Prostate gland (tissue), 2 donors: ENCODE results near the gene COL4A2. TPM values are rescaled to one million over a fixed set of nuclear protein-coding genes. Genes with fewer than 3 reads are reported as not detected.

ENCODE experiments used
- DNase-seq: peaks from one replicate; pipeline ENCODE4 v3.0.0-alpha.2; 2019; ENCODE audit warnings: low spot score
- H3K27ac ChIP-seq, 2 donors: fragments of 200-600 bp; sonication (generic); 2 replicates each; pipeline ENCODE4 v1.5.1; 2017 to 2019
- H3K27me3 ChIP-seq: fragments of 200-600 bp; sonication (generic); replicated peaks from 2 replicates; pipeline ENCODE4 v1.5.1; 2019; ENCODE audit not compliant: insufficient read depth
- H3K36me3 ChIP-seq, 2 donors: fragments of 200-600 bp; sonication (generic); 1 replicate in 1 of 2; 2 replicates in 1 of 2; pipeline versions ENCODE4 v1.5.1 to v1.8.1; 2017 to 2019
- H3K4me1 ChIP-seq: fragments of 200-600 bp; sonication (generic); replicated peaks from 2 replicates; pipeline ENCODE4 v1.5.1; 2019
- H3K4me3 ChIP-seq, 2 donors: fragments of 200-600 bp; sonication (generic); 2 replicates each; pipeline ENCODE4 v1.5.1; 2017 to 2019
- H3K9me3 ChIP-seq: fragments of 200-600 bp; sonication (generic); 2 replicates; pipeline ENCODE4 v1.5.1; 2017
- CTCF ChIP-seq, 4 experiments: fragments of 200-600 bp in 2 of 4; fragments of 450-650 bp in 2 of 4; sonication (generic) in 2 of 4; IDR thresholded peaks; 1 replicate in 3 of 4; 2 replicates in 1 of 4; pipeline ENCODE4 v1.5.1; 2016 to 2019; ENCODE audit warnings: antibody characterized with exemption in 4 of 4, mild to moderate bottlenecking in 2 of 4, moderate library complexity in 2 of 4
- POLR2A ChIP-seq: fragments of 450-650 bp; IDR thresholded peaks from one replicate; pipeline ENCODE4 v1.6.1; 2016; ENCODE audit warnings: antibody characterized with exemption, mild to moderate bottlenecking
- POLR2AphosphoS5 ChIP-seq: sonication (generic); formaldehyde crosslinking; IDR thresholded peaks from one replicate; pipeline ENCODE4 v1.6.1; 2017; ENCODE audit warnings: antibody characterized with exemption
- WGBS: methylation state at CpG from one replicate; pipeline ENCODE4 v1.1.5; 2018; 5-methylcytosine and 5-hydroxymethylcytosine counted together
- intact Hi-C: fragments of 100-400 bp; cut with DNase I; formaldehyde crosslinking; loops from one replicate; pipeline ENCODE4 v1.14.2; 2022
- total RNA-seq, 2 donors: library from RNA; depleted of rRNA; stranded (reverse); fragments of >200 nt; gene quantifications; one replicate each; pipeline ENCODE4 v1.1.0, GENCODE V29; 2016

COL4A2 gene
- total RNA-seq, 2 donors from 2014 or later, result 82.8 to 193 TPM

- intact Hi-C loops, result loop anchor here (5.0 kb wide), 1 partner anchor 35 kb away; no protein-coding TSS in a partner anchor
- no peak for TF ChIP-seq CTCF (IDR thresholded peaks at IDR 0.05)
- no peak for TF ChIP-seq POLR2A
- TF ChIP-seq POLR2AphosphoS5, result no peak
- Histone ChIP-seq H3K9me3 (no peaks in the 10 kb centered on the region), H3K4me1 (peaks cover 2% of the 10 kb centered on the region), H3K36me3 (no peaks in the 10 kb centered on the region), H3K27ac (no peak overlapping the region), H3K4me3 (no peak overlapping the region), H3K27me3 (no peaks in the 10 kb centered on the region)
- 93% methylated on average over 23 of the region's 23 CpGs for WGBS
- DNase-seq, result no peak
Measured at GRCh38 chr13:110557610-110558305, 250.7 kb downstream of the COL4A2 start.

- Histone ChIP-seq H3K36me3 (no peaks in the 10 kb centered on the region), H3K27ac (peak overlapping the region; percentile 89 to 93), H3K9me3 (no peaks in the 10 kb centered on the region), H3K27me3 (no peaks in the 10 kb centered on the region), H3K4me3 (peak overlapping the region; percentile 1 to 59), H3K4me1 (peaks cover 2% of the 10 kb centered on the region)
- intact Hi-C loops, result loop anchor here (5.0 kb wide), 1 partner anchor 37 kb away; no protein-coding TSS in a partner anchor
- TF ChIP-seq CTCF (IDR thresholded peaks at IDR 0.05) (no peak), POLR2A (no peak), POLR2AphosphoS5 (no peak)
- 4% methylated on average over 15 of the region's 15 CpGs for WGBS
- no peak for DNase-seq
Measured at GRCh38 chr13:110559429-110559943, 252.4 kb downstream of the COL4A2 start.

GRCh38 chr13:110559986-110560385, 252.9 kb downstream of the COL4A2 start:
- no peaks in the 10 kb centered on the region for H3K36me3 ChIP-seq
- 21% methylated on average over 6 of the region's 6 CpGs for WGBS
- peak overlapping the region; percentile 89 to 93 for H3K27ac ChIP-seq
- no peaks in the 10 kb centered on the region for H3K27me3 ChIP-seq
- intact Hi-C loops, result loop anchor here (5.0 kb wide), 4 partner anchors 38 to 98 kb away; partner anchors contain the start of gene NAXD
- H3K9me3 ChIP-seq, result no peaks in the 10 kb centered on the region
- H3K4me1 ChIP-seq, result peaks cover 2% of the 10 kb centered on the region
- DNase-seq, result no peak
- TF ChIP-seq POLR2AphosphoS5, result no peak
- no peak for TF ChIP-seq POLR2A
- TF ChIP-seq CTCF (IDR thresholded peaks at IDR 0.05), result no peak
- H3K4me3 ChIP-seq, result peak overlapping the region; percentile 1 to 59

GRCh38 chr13:110560601-110561343, 253.7 kb downstream of the COL4A2 start:
- peak overlapping the region; percentile 89 to 93 for H3K27ac ChIP-seq
- H3K4me3 ChIP-seq, result peak overlapping the region; percentile 59 to 76
- no peaks in the 10 kb centered on the region for H3K4me1 ChIP-seq
- no peaks in the 10 kb centered on the region for H3K9me3 ChIP-seq
- H3K27me3 ChIP-seq, result no peaks in the 10 kb centered on the region
- intact Hi-C loops, result loop anchor here (5.0 kb wide), 3 partner anchors 53 to 98 kb away; partner anchors contain the start of gene NAXD
- WGBS, result under 1% methylated on average over 29 of the region's 29 CpGs
- no peaks in the 10 kb centered on the region for H3K36me3 ChIP-seq
- no peak for DNase-seq
- no peak for TF ChIP-seq CTCF (IDR thresholded peaks at IDR 0.05)
- TF ChIP-seq POLR2A, result no peak
- peak; percentile 37 for TF ChIP-seq POLR2AphosphoS5
